GM10847 (cell line): ENCODE results near the gene CLPTM1.
"Not testable (repeated sequence)": the region's sequence is repeated elsewhere in the genome, so short reads cannot be mapped to it uniquely, and the experiment has no call there.

Source experiments
- POLR2A ChIP-seq: IDR thresholded peaks from 2 replicates; pipeline ENCODE4 v1.6.1; 2011; ENCODE audit not compliant: insufficient read length; ENCODE audit errors: extremely low read depth

The CLPTM1 gene

GRCh38 chr19:44954649-44955504 is at the start of gene CLPTM1:
CLPTM1 (plus strand) TSS chr19:44955380; CDS start chr19:44955396, 16 bp downstream.
- peak; percentile 88 for TF ChIP-seq POLR2A

GRCh38 chr19:44905437-44906160 is 49.6 kb upstream of the CLPTM1 start, which contains the start of gene APOE:
APOE (plus strand) TSS chr19:44905796; CDS start chr19:44906625, 829 bp downstream.
- TF ChIP-seq POLR2A = no peak

GRCh38 chr19:44907613-44908012 is 47.6 kb upstream of the CLPTM1 start:
- TF ChIP-seq POLR2A = no peak

GRCh38 chr19:44908074-44908835 is 46.9 kb upstream of the CLPTM1 start:
- no peak for TF ChIP-seq POLR2A

- TF ChIP-seq POLR2A = no peak
These were observed 46.3 kb upstream of the CLPTM1 start for GRCh38 chr19:44908836-44909261.

GRCh38 chr19:44909775-44910174 is 45.4 kb upstream of the CLPTM1 start:
- no peak for TF ChIP-seq POLR2A

GRCh38 chr19:44912854-44913253 is 42.3 kb upstream of the CLPTM1 start:
- TF ChIP-seq POLR2A = no peak

GRCh38 chr19:44914433-44915206 is 40.6 kb upstream of the CLPTM1 start, which contains the start of gene APOC1:
APOC1 (plus strand) TSS chr19:44914608; CDS start chr19:44914892, 284 bp downstream.
- TF ChIP-seq POLR2A = not testable (repeated sequence)

GRCh38 chr19:44924243-44924725 is 30.9 kb upstream of the CLPTM1 start:
- no peak for TF ChIP-seq POLR2A

GRCh38 chr19:44925114-44925891 is 29.9 kb upstream of the CLPTM1 start:
- TF ChIP-seq POLR2A = no peak

- no peak for TF ChIP-seq POLR2A
These were observed 27.4 kb upstream of the CLPTM1 start for GRCh38 chr19:44927746-44928145.

- no peak for TF ChIP-seq POLR2A
These were observed 25.1 kb upstream of the CLPTM1 start for GRCh38 chr19:44930088-44930487.

GRCh38 chr19:44931541-44931940 is 23.6 kb upstream of the CLPTM1 start:
- TF ChIP-seq POLR2A = no peak
